Stimulated activated CD4-positive, alpha-beta T cell treated with anti-CD3 and anti-CD28 coated beads, Interleukin-4, amount 100 ng/mL, for 48 hours (primary cell): ENCODE data around the gene CYFIP1.

ENCODE experiments used
- DNase-seq, 2 donors: peaks; one replicate each; pipeline ENCODE4 v3.0.0-alpha.2; 2020; ENCODE audit warnings: low read depth in 2 of 2

The CYFIP1 gene

DNA sequence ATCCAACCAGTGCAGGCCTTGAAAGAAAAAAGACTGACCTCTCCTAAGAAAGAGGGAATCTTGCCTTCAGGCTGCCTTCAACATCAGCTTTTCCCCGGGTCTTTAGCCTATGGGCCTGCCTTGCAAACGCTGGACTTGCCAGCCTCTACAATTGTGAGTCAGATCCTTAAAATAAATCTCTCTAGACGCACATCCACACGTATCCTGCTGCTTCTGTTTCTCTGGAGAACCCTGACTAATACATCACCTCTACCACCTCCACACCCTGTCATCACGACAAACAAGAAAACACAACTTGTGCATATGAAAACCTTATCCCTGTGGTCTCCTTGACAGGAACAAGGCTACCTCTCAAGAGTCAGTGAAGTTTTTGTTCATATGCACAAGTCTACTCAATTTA is 11.8 kb downstream of the CYFIP1 start:
- DNase-seq: no peak

DNA sequence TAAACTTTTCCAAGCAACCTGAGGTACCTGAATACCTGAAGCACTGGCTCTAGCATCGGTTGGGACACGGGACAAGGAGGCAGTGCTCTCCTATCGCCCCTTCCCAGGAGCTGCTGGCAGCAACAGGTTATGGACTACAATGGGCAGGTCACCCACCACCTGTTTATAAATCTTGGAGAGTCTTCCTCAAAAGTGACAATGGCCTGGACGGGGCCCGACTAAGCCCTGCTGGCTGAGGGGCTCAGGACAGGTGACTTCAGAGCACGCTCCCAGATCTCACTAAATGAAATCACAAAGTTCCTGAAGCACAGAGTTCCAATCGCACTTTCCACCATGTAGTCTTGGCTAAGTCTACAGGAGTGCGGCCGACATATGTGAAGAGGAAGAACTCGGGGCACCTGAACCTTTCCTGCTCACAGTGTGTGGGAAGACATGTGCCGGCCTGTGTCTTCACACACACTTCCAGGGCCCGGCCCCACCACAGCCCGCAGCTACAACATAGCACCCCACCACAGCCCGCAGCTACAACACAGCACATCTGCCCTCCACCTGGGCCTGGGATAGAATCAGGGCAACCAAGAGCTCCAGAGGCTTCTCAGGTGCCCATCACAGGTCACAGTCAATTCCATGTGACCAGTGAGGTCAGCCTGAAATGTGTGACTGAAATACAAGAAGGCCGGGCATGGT is 12.9 kb downstream of the CYFIP1 start:
- no peak for DNase-seq

DNA sequence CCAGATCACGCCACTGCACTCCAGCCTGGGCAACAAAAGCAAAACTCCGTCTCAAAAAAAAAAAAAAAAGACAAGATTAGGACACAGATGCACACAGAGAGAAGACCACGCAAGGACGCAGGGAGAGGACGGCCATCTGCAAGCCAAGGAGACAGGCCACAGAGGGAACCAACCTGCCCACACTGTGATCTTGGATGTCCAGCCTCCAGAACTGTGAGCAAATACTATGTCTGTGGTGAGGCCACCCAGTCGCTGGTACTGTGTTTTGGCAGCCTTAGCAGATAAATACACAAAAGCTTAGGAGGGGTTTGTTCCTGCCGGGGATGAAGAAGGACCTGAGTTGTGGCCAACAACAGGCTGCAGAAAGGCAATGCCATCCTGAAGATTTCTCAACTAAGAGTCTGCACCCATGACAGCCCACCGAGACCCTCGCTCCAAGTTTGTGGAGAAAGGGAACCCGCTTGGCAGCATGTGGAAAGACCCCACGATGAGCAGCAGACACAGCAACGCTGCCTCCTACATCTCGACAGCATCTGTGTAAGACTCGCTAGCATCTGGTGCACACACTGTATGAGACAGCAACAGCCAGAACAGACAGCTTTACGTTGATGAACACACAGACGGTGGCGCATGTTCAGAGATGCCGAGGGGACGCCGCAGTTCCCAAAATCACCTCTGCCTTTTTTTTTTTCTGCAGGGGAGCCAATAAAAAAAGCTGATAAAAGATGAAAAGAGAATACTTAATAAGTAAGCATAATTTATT is 13.7 kb downstream of the CYFIP1 start:
- no peak for DNase-seq

DNA sequence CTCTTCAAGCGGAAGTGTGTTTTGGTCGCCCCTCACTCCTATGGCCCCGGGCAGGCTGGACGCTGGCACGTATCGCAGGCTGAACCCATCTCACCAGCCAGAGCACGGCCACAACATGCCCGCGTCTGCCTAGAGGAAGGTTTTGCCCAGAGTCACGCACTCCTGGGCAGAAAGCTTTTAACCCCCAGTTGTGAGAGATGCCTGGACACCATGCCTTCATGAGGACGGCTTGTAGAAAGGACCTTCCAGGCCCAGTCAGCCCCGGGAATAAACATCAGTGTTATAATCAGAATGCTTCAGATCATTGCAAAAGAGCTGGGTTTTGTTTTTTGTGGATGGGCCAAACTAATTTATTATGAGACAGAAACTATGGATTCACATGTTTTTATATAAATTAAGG is 16.5 kb downstream of the CYFIP1 start:
- no peak for DNase-seq

DNA sequence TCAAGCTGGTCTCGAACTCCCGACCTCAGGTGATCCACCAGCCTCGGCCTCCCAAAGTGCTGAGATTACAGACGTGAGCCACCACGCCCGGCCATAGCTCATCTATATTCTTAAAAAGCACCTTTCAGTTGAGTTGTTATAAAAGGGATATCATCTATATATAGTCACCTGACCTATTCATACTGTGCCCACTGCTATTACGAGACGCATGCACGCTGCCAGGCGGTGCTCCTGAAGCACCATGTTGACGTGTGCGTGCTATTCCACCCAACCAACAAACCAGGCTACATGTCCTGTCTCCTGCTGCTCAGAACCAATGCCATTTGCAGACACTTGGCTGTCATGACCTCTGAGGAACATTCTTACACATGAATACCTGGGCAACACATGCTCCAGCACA is 17.6 kb downstream of the CYFIP1 start:
- DNase-seq: no peak

DNA sequence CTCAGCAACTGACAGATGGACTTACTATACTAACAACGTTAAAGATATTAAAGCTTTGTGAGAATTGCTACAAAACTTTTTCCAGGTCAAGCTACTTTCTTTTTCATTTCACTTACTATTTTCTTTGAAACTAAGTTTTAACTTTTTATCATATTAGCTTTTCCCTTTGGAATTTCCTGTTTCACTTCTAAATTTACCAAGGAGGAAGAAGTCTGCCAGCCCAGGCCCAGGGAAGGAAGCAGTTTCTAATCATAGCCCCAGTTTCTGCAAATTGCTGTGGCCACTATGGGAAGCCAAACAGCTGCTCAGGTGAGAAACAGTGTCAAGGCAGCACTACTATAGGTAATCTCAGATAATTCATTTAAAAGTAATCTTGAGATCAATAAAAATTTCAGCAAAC is 18.4 kb downstream of the CYFIP1 start:
- DNase-seq: no peak

DNA sequence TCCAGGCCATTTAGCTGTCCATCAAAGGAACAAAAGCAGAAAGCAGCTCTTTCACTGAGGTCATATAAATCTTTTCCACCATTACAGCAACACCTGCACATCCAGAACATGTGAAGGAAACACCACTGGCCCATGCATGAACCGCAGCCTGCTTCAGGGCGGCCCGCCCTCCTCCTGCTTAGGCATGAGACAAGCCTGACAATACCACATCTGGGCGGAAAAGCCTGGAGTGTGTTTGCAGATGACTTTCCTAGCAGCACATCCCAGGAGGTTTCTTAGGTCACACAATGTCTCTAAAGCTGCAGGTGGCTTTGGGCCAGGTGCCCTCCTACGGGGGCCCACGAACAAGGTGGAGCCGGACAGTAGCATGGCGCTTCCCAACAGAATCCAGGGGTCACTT is 19.6 kb downstream of the CYFIP1 start:
- DNase-seq: no peak

DNA sequence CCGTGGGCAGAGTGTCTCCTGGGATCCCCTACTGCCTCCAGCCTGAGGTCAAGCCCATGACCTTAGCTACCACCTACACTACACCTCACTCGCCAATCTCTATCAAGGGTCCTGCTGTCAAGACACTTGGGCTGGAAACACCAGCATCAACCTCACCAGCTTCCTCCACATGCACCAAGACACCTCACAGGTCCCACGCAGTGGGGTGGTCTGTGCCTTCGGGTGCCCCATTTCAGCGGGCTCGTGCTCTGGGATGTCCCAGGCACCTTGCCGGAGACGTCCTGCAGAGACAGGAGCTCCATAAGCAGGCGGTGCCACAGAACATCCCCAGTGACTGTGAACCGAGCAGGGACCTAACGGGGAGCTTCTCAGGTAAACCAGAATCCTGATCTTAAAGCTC is 20.0 kb downstream of the CYFIP1 start:
- no peak for DNase-seq

DNA sequence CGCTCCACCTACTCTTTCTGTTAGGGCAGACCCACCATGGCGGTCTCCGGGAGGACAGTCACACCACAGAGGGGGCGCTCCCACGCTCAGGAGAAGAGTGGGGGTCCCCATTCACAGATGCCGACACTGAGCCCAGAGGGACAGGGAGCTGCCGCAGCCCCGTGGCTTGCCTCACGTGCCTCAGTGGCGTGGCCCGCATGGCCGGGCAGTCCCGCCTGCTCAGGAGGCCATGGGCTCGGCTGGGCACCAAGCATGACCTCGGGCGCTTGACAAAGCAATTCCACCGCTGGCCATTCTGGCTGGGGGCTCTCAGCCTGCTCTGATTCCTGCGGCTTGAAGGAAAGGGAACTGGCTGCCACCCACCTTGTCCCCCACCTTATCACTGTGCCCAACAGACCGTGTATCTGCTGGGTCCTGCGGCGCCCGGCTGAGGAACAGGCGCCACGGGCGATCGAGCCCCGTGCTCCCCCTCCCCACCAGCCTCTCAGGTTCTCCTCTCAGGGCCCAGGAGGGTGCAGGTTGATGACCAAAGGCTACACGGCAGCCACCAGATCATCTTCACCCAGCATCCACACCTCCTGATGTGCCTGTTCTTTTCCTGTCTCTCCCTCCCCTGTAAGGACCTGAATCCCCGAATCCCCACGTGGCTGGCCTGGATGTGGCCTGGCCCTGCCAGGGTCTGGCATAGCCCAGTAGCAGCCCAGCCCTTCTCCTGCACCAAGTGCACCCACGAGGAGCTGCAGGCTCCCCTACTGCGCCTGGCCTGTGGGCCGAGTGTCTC is 20.7 kb downstream of the CYFIP1 start:
- no peak for DNase-seq

DNA sequence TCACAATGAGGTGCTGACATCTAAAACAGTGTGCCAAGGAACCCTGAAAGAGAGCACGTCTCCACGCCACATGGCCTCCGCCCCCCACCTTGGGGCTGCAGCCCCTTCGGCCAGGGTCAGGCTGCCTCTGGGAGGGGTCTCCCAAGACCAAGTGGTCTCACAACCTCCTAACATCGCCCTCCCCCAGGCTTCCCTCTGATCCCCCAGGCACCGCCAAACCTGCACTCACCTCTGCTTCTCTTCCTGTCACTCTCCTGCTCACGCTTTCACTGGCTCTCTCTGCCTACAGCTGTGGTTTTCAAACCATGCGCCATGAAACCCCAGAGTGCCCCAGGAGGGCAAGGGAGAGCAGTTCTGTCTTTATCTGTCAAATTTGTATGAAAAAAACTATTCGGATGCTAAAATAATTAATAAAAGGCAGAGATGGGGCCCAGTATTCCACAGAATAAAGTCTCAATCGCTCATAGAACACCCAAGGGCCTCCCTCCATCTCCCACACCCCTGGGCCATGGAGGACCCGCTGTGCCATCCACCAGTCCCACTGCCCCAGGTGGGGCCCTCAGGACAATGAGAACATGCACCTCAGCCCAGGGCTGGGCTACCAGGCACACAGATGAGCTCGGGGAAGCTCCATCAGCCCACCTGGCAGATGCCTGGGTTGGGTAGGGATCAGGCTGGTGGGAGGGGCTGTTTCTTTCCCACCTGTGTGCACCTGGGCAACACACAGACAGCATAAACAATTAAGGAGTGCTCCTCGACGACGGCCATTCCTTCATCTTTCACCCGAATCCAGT is 21.5 kb downstream of the CYFIP1 start:
- no peak for DNase-seq

DNA sequence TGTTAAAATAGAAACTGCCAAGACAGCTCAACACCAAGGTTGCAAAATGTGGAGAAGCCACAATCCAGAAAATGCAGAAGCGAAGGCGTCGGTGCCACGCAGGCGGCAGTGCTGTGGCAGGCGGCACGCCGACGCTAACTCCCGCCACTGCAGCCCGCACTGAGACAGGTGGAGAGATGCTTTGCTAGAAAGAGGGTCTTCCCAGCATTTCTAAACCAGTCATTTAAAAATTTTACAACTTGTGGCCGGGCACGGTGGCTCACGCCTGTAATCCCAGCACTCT is 23.2 kb downstream of the CYFIP1 start:
- no peak for DNase-seq

DNA sequence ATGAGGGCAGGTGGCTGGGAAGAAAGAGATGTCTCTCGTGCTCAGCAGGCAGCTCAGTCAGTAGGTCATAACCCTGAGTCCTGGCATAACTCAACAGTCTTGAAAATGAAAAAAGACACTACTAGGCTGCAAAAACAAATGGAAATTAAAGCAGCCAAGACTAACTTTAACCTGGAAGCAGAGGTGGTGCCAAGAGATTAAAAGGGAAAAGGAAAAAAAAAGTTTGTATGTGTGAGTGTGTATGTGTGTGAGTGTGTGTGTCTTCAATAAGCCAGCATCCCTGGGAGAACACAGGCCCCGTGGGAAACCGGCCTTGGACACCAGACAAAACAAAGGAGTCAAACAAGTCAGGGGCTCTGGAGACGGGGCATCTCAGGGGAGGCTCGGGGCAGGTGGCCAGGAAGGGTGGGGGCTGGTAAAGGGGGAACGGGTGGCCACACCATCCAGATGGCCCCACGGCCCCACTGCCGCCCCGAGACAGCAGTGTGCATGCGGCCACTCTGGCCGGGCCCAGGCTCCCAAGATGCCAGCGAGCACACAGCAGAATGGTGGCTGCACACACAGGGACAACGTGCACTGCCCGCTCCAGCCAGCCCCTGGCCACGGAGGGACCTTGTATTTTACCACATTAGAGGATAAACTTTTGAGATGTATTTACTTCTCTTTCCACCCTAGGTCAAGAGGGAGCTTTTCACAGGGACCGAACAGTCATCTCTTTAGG is 23.8 kb downstream of the CYFIP1 start:
- DNase-seq: no peak

DNA sequence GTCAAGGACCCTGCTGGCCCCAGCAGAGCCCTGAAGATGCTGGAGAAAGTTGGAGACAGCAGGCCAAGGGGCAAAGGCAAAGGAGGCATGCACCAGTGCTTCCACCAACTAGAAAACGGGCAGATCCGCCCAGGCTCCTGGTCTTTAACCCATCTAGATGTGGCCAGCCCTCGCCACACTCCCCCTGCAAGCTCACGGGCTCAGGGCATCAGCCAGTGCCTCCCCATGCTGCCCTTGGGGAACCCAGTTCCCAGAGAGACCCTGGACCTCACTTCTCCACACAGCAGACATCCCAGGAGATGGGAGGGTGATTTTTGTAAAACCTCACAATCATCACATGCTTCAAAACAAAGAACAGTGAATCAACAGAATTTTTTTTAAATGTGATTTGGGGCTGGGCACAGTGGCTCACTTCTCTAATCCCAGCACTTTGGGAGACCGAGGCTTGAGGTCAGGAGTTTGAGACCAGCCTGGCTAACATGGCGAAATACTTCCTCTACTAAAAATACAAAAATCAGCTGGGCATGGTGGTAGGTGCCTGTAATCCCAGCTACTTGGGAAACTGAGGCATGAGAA is 24.5 kb downstream of the CYFIP1 start:
- no peak for DNase-seq

DNA sequence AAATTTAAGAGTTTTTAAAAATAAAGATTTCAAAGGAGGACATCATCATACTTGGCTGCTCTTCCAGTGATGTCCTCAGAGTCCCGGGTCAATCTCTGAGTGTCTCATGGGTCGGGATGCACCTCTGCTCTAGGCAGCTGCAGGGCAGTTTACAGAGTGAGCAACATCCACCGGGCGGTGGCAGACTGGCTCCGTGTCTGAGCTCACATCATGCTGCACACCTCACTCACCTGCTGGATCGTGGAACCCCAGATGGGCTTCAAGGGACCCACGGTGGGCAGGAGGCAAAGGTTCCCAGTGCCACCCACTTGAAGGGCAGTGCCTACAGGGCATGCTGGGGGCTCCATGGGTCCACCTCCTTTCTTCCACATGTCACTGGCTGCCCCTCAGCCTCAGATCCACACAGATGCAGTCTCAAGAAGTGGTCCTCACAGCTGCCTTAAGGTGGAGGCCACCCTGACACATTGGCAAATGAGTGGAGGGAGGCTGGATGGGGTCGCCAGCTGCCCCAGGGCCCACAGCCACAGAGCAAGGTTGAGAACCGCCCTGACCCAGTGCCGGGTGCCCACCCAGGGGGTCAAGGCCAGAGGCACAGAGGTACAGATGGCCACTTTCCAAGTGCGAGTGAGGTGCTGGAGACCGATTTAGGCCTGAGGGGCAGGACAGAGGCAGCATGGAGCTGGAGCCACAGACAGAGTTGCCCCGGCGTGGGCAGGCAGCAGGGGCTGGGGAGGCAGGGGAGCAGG is 25.2 kb downstream of the CYFIP1 start:
- no peak for DNase-seq

DNA sequence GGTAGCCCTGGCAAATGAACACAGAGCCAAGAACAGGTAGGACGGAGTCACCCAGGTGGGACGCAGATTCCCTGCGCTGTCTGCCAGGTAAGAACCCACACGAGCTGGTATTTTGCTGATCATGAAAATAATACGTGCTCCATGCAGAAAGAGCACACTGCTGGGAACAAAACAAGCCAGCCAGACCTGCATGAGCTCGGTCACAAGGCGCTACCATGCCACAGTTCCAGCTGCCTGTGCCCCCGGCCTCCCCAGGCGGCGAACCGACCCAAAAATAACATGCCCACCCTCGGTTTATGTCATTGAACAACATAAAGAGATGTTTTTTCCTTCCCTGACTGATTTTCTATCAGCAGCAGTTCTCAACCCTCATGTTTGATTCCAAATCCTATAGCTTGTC is 25.8 kb downstream of the CYFIP1 start:
- no peak for DNase-seq

DNA sequence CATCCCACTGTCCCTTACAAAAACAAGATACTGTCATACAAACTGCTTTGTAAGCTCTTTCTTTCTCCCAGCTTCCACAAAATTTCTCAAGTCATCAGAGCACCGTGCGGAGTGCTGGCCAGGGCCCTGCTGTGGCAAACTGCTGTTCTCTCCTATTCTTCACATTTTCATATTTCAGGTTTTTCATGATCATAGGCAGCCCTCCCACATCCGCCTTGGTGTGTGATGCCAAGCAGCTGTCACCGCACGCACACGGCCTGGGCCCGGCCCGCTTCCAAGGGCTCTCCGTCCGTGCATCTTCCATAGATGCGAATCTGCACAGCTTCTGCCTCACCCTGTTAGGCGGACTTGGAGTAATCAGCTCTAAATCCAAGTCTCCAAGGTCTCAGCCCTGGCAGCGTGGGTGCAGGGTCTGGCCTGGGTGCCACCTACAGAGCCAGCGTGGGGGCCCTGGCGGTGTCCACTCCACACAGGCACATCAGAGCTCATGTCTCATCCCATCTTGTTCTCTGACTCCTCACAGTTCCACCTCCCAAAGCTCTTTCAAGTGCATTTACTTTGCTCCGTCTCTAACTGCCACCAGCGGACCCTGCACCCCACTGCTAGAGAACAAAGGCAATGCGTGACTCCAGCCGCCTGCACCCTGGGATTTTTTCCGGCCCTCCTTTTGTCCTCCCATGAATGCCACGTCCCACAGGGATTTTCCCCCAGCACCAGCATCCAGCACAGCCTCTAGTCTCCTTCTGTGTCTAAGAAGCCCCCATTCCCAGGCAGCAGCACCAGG is 27.2 kb downstream of the CYFIP1 start:
- DNase-seq: no peak

DNA sequence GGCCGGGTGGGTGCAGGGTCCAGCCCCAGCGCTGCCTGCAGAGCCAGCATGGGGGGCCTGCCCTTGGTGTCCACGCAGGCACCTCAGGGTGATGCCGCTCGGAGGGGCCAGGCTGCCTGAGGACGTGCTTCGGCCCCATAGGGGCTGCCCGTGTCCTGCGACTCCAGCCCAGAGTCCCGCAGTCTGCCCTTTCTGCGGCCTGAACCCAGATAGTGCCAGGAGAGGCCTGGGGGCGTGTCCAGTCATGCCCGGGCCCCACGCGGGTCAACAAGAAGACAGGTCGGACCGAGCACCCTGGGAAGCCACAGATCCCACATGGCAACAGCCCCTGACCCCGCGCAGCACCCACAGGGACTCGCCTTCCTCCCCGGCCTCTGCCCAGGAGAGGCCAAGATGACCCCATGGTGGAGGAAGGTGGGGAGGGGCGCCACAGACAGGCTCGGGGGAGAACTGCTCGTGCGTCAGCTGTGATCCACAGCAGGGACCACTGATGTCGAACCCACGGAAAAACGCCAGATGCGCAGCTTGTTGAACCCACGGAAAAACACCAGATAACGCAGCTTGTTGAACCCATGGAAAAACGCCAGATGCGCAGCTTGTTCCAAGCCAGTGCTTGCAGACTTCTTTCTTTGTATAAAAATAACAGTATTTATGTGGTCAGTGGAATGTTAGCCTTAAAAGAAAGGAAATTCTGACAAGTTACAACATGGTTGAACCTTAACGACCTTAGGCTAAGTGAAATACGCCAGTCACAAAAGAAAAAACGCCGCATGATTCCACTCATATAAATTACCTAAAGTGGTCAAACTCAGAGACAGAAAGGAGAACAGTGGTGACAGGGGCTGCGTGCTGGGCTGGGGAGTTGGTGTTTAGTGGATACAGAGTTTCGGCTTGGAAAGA is 28.5 kb downstream of the CYFIP1 start:
- DNase-seq: no peak

DNA sequence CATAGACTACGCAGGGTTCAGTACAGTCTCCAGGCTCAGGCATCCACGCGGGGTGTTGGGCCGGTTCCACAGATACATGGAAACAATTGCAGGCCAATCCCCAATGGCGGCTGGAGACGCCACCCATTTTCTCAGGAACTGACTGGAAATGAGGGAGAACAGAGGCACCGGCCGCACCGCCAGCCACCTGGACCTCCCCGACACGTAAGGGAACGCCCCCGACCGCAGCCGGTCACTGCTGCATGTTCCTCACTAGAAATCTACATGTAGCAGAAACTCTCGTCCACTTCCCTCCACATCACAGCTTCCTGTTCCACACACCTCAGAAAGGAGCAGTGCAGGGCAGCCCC is 29.2 kb downstream of the CYFIP1 start:
- no peak for DNase-seq
